ENCODE measurements around the gene SYT3.

DNA sequence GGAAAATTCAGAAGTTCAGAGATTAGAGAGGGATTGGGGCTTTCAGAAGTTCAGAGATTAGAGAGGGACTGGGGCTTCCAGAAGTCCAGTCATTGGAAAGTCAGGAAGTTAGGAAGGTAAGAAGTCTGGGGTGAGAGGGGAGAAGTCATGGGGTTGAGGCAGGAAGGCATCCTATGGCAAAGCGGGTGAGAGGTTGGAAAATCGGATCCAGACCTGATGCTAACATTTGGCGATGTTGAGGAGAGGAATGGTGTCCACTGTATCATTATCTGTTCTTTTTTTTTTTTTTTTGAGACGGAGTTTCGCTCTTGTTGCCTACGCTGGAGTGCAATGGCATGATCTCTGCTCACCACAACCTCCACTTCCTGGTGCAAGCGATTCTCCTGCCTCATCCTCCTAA, 11.1 kb downstream of the SYT3 start:
- TF ChIP-seq CTCF (IDR thresholded peaks at IDR 0.05) = no peak
- TF ChIP-seq POLR2A (IDR thresholded peaks at IDR 0.05) = no peak

Measured in lower leg skin (tissue), 3 donors.